K562 (cell line): ENCODE results near the gene NTF4. TPM values are rescaled to one million over a fixed set of nuclear protein-coding genes. Genes with fewer than 3 reads are reported as not detected.

ENCODE experiments used
- BRF1 ChIP-seq: IDR thresholded peaks from 3 replicates; pipeline ENCODE4 v1.6.1; 2011; ENCODE audit warnings: borderline replicate concordance, mild to moderate bottlenecking; ENCODE audit not compliant: insufficient read length; ENCODE audit errors: extremely low read depth
- CBFA2T3 ChIP-seq: fragments of 450-650 bp; IDR thresholded peaks from 2 replicates; pipeline ENCODE4 v1.6.1; 2017
- EHMT2 ChIP-seq: fragments of 450-650 bp; IDR thresholded peaks from 2 replicates; pipeline ENCODE4 v1.6.1; 2018; ENCODE audit warnings: antibody characterized with exemption
- ELF4 ChIP-seq: fragments of 450-650 bp; formaldehyde crosslinking; IDR thresholded peaks from 2 replicates; pipeline ENCODE4 v1.4.0; 2022; ENCODE audit warnings: missing genetic modification characterization
- ELK1 ChIP-seq: sonication (generic); formaldehyde crosslinking; IDR thresholded peaks from 2 replicates; pipeline ENCODE4 v1.8.1; 2022; ENCODE audit warnings: missing genetic modification reagents
- FIP1L1 ChIP-seq: fragments of 200-400 bp; formaldehyde crosslinking; IDR thresholded peaks from 2 replicates; pipeline ENCODE4 v1.6.1; 2018; ENCODE audit warnings: mild to moderate bottlenecking, low read depth, low read length; ENCODE audit not compliant: poor library complexity, severe bottlenecking
- HMG20A ChIP-seq: fragments of 450-650 bp; formaldehyde crosslinking; conservative IDR thresholded peaks from 2 replicates; pipeline ENCODE4 v1.4.0; 2020; ENCODE audit warnings: mild to moderate bottlenecking, mixed read lengths
- HSF4 ChIP-seq: fragments of 250-450 bp; sonication (Bioruptor Pico); IDR thresholded peaks from 2 replicates; pipeline ENCODE4 v2.1.2; 2022; ENCODE audit warnings: mild to moderate bottlenecking, moderate library complexity, borderline replicate concordance
- MLX ChIP-seq, 2 experiments: fragments of 450-650 bp in 1 of 2; sonication (generic) in 1 of 2; formaldehyde crosslinking; conservative IDR thresholded peaks; 2 replicates each; pipeline versions ENCODE4 v1.4.0 to v1.8.1; 2020 to 2022; ENCODE audit warnings: mild to moderate bottlenecking in 1 of 2, missing genetic modification reagents in 1 of 2
- MTA3 ChIP-seq: fragments of 450-650 bp; formaldehyde crosslinking; IDR thresholded peaks from 2 replicates; pipeline ENCODE4 v1.6.1; 2017; ENCODE audit warnings: mild to moderate bottlenecking, borderline replicate concordance
- NCOA6 ChIP-seq: fragments of 450-650 bp; IDR thresholded peaks from 2 replicates; pipeline ENCODE4 v1.6.1; 2017; ENCODE audit warnings: mild to moderate bottlenecking
- NELFE ChIP-seq: IDR thresholded peaks from 2 replicates; pipeline ENCODE4 v1.6.1; 2011; ENCODE audit warnings: mild to moderate bottlenecking; ENCODE audit not compliant: insufficient read depth, insufficient read length
- NR2F6 ChIP-seq: fragments of 450-650 bp; formaldehyde crosslinking; IDR thresholded peaks from 2 replicates; pipeline ENCODE4 v1.4.0; 2020; ENCODE audit warnings: mild to moderate bottlenecking
- OTX1 ChIP-seq: fragments of 450-650 bp; formaldehyde crosslinking; IDR thresholded peaks from 2 replicates; pipeline ENCODE4 v1.4.0; 2022; ENCODE audit warnings: mild to moderate bottlenecking
- PML ChIP-seq: IDR thresholded peaks from 2 replicates; pipeline ENCODE4 v1.6.1; 2012; ENCODE audit warnings: low read length, inconsistent platforms
- RBBP5 ChIP-seq: fragments of 200-600 bp; sonication (generic); IDR thresholded peaks from 2 replicates; pipeline ENCODE4 v1.6.1; 2012; ENCODE audit warnings: borderline replicate concordance, mild to moderate bottlenecking, low read length, control low read depth, inconsistent platforms; ENCODE audit not compliant: insufficient read depth, poor library complexity, severe bottlenecking
- SNIP1 ChIP-seq: fragments of 450-650 bp; IDR thresholded peaks from 2 replicates; pipeline ENCODE4 v1.7.1; 2017; ENCODE audit warnings: low read depth, mild to moderate bottlenecking
- SP2 ChIP-seq: IDR thresholded peaks from 2 replicates; pipeline ENCODE4 v1.6.1; 2011; ENCODE audit warnings: mild to moderate bottlenecking, low read depth, low read length, moderate library complexity; ENCODE audit not compliant: poor library complexity, severe bottlenecking; ENCODE audit errors: extremely low read depth
- SPI1 ChIP-seq: IDR thresholded peaks from 2 replicates; pipeline ENCODE4 v1.6.1; 2011; ENCODE audit warnings: low read depth, low read length, control low read depth, borderline replicate concordance
- TAF15 ChIP-seq: fragments of 200-400 bp; formaldehyde crosslinking; IDR thresholded peaks from 2 replicates; pipeline ENCODE4 v1.6.1; 2017; ENCODE audit warnings: mild to moderate bottlenecking, low read depth, low read length, moderate library complexity
- ZBED1 ChIP-seq: IDR thresholded peaks from 2 replicates; pipeline ENCODE4 v1.6.1; 2014
- ZBTB26 ChIP-seq: fragments of 450-650 bp; formaldehyde crosslinking; IDR thresholded peaks from 2 replicates; pipeline ENCODE4 v1.4.0; 2022; ENCODE audit warnings: missing genetic modification characterization
- ZFP30 ChIP-seq: fragments of 250-450 bp; sonication (Bioruptor Pico); IDR thresholded peaks from 2 replicates; pipeline ENCODE4 v1.8.0; 2022; ENCODE audit warnings: moderate library complexity, mild to moderate bottlenecking, inconsistent platforms, borderline replicate concordance
- ZFX ChIP-seq: sonication (generic); formaldehyde crosslinking; IDR thresholded peaks from 2 replicates; pipeline ENCODE4 v1.8.0; 2022; ENCODE audit warnings: mild to moderate bottlenecking, missing genetic modification reagents, moderate library complexity
- ZKSCAN8 ChIP-seq: fragments of 200-800 bp; sonication (Bioruptor generic); IDR thresholded peaks from 2 replicates; pipeline ENCODE4 v1.6.1; 2016; ENCODE audit warnings: missing genetic modification characterization, missing compliant biosample characterization
- ZNF507 ChIP-seq: conservative IDR thresholded peaks from 2 replicates; pipeline ENCODE4 v1.6.1; 2017; ENCODE audit warnings: missing genetic modification characterization, missing compliant biosample characterization
- ZSCAN29 ChIP-seq: fragments of 450-650 bp; IDR thresholded peaks from 2 replicates; pipeline ENCODE4 v1.6.1; 2017
- polyA plus RNA-seq, 8 experiments: library from polyadenylated mRNA; depleted of rRNA in 4 of 8; stranded (reverse) in 5 of 8; unstranded in 3 of 8; fragments of >200 nt; fragmentation: Nextera tagmentation in 2 of 8; fragmentation: Illumina TruSeq in 1 of 8; extraction: Ambion mirVana in 2 of 8; extraction: Trizol in 1 of 8; gene quantifications; 2 replicates each; pipeline versions ENCODE4 v1.2.1 to v1.2.3, GENCODE V29; 2011 to 2014; ENCODE audit warnings: inconsistent platforms in 1 of 8, missing spikeins in 1 of 8
- total RNA-seq, 7 experiments: library from RNA; depleted of rRNA in 6 of 7; stranded (reverse); fragments of >200 nt in 6 of 7; fragmentation: Illumina TruSeq in 2 of 7; extraction: Trizol in 2 of 7; gene quantifications; 2 replicates each; pipeline versions ENCODE4 v1.2.1 to v1.2.3, GENCODE V29; 2011 to 2021; ENCODE audit warnings: low replicate concordance in 1 of 7

Gene NTF4
- total and polyA plus RNA-seq, 9 of the 15 experiments (the other 6 are each of a cell fraction or from before 2014, with no cell fraction given): not detected

GRCh38 chr19:49085020-49085867, 20.6 kb upstream of the NTF4 start, which contains the start of gene SNRNP70 (continued):
- TF ChIP-seq ZFX (CRISPR knock-in tag): peak; percentile 95
- TF ChIP-seq NELFE: no peak
- TF ChIP-seq SP2: no peak
- TF ChIP-seq HMG20A: no peak
- no peak for TF ChIP-seq NCOA6
- 0 out of 2 replicates have a peak, but pooled peaks have one; percentile 64 for TF ChIP-seq ELF4 (CRISPR knock-in tag)
- TF ChIP-seq ZFP30 (CRISPR knock-in tag): no peak
- TF ChIP-seq RBBP5: peak; percentile 94
- TF ChIP-seq ZBED1: peak; percentile 83
- TF ChIP-seq BRF1: no peak
- peak; percentile 67; the same call in 1 of the 2 replicates for TF ChIP-seq PML
- no peak for TF ChIP-seq FIP1L1
- no peak for TF ChIP-seq ZBTB26 (CRISPR knock-in tag)
- no peak for TF ChIP-seq ELK1
- TF ChIP-seq NR2F6: peak; percentile 72; the same call in 1 of the 2 replicates
- TF ChIP-seq CBFA2T3: no peak
- peak; percentile 69 for TF ChIP-seq MTA3
- TF ChIP-seq ZNF507 (tag): no peak
- no peak for TF ChIP-seq ZKSCAN8 (CRISPR knock-in tag)
- TF ChIP-seq SNIP1: no peak
- TF ChIP-seq TAF15: no peak
- 0 out of 2 replicates have a peak, but pooled peaks have one; percentile 31 for TF ChIP-seq HSF4 (CRISPR knock-in tag)
- TF ChIP-seq MLX (CRISPR knock-in tag; conservative IDR thresholded peaks at IDR 0.05): 0 out of 4 replicates have a peak, but pooled peaks of 1 of the 2 experiments have one; percentile 68
- no peak for TF ChIP-seq EHMT2
- TF ChIP-seq OTX1 (CRISPR knock-in tag): peak; percentile 75; the same call in 1 of the 2 replicates
- no peak for TF ChIP-seq ZSCAN29
- TF ChIP-seq SPI1: 0 out of 2 replicates have a peak, but pooled peaks have one; percentile 15
